GM21786 (cell line): Measurements from ENCODE around the gene EML1.
A peak's percentile ranks its signal among the peaks of the same experiment; 100 is the strongest.

Experiments used
- ATAC-seq: cut with Tn5 transposase; IDR thresholded peaks from one replicate; pipeline ENCODE4 v1.9.1; 2021; ENCODE audit not compliant: unreplicated experiment

Gene EML1

DNA sequence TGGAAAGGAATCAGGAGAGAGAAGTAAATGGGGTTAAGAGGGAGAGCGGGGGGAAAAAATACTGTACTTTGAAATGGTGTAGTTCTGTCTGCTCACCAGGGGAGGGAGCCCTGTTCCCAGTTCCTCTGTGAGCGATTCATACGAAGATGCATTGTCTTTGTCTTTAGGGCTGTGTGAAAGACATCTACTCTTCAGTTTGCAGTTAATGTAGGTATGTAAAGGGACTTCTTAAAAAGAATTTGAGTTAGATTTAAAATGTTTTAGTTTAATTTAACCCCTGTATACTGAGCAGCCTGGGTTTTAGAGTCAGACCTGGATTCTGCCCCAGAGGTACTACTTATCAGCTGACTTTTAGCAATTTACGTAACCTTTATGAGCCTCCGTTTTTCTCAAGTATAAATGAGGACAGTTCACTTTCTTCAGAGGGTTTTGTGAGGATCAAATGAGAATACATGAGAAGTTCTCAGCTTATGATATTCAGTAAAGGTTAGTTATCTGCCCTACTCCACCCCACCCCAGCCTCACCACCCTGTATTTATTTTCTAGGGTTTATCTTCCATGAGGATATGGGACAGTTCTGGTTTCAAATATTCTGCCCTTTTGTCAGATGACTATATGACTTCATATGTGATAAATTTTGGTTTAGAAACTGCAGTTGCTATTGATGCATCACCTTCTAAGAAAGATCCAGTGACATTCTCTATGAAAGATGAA lies 189.5 kb downstream of the EML1 start:
- ATAC-seq = peak; percentile 62

DNA sequence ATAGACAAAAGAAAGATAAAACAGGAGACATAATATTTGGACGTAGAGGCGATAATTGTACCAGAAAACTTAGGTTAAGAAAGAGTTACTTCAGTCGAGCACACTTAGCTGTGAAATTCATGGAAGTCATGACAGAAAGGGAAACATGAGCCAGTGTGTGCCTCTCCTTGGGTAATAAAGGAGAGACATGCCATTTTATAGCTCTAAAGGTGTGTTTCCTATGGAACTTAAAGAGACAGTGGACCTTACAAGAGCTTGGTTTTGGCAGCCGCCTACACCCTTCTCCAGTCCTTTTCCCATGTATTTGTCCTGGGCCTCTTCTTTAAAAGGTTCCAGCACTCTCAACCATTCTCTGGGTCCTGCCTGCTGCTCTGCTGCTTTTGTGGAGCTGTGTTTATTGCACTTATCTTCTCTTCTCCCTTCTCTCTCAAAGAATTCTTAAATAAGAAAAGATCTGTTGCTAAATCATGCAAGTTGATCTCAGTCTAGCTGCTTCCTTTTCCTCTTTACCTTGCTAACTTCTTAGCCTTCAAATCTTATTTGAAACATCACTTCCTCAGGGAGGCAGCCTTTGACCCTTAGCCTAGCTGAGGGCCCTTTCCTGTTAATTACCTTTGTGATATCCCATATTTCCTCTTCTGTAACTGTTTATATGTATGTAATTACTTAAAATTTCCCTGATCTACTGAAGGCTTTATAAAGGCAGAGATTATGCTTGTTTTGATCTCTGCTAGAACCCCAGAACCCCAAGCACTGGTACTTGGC lies 190.2 kb downstream of the EML1 start:
- ATAC-seq = no peak

DNA sequence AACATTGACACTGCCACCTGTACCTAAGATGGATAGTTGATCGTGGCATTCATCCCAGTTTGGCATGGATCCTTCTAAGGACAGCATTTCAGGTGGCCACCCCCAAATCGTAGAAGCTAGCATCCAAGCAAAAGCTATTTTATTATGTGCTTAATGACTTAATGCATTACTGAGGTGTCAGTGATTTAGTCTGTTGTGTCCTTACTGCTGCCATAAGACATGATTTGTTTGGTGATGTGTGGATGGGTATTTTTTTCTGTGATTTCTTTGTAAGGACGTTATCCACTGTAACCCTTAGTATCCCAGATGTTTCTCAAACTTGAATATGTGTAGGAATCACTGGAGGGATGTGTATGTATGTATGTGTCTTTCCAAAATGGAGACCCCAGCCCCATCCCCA lies 190.8 kb downstream of the EML1 start:
- no peak for ATAC-seq

DNA sequence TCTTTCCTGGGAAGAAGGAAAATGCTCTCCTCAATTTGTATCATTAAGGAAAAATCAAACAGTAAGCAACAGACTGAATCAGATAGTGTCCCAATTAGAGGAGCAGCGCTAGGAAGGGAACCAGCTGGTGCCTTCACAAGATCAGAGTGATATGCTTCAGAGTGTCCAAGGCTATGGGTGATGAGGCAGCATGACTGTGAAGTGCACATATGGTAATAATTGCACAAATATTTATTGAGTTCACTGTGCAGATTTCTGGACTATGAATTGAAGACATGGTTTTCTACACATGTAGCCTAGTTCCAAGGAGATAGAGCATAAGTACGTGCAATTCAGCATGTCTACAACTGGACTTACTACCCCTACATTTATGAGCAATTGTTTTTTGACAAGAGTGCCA lies 193.2 kb downstream of the EML1 start:
- no peak for ATAC-seq

DNA sequence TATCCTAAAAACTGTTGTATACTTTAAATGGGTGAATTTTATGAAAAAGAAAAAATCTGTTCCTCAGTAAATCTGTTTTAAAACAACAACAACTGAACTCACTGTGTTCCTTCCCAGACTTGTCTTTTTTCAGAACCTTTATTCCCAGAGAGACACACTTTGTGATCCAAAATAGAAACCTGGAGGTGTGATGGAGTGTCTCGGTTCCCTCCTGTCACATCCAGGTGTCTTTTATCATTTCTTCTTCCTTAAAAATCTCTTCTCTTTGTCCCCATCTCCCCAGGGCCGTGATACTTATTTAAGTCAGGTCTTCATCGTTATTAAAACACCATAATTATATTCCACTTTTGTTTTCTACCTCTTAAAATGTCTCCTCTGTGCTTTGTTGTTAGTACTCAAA lies 195.8 kb downstream of the EML1 start:
- no peak for ATAC-seq

DNA sequence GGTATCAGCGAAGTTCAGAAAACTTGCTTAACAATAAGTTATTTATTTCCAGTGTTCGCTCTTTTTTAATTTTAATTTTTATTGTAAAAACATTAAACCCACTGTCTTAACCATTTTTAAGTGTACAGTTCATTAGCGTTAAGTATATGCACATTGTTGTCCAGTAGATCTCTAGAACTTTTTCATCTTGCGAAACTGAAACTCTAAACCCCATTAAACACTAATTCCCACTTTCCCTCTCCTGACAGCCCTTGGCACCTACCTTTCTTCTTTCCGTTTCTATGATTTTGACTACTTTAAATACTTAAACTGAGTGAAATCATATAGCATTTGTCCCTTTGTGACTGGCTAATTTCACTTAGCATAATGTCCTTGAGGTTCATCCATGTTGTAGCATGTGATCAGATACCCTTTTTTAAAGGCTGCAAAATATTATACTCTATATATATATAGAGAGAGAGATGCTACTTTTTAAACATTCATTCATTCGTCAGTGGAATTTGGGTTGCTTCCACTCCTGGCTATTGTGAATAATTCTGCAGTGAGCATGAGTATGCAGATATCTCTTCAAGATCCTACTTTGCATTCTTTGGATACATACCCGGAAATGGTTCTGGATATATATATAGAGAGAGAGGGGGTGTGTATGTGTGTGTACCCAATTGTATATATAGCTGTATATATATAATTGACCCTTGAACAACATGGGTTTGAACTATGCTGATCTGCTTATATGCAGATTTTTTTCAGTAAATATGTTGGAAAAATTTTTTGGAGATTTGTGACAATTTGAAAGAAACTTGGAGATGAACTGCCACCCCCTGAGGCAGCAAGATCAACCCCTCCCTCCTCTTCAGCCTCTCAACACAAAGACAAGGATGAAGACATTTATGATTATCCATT lies 197.3 kb downstream of the EML1 start:
- no peak for ATAC-seq

DNA sequence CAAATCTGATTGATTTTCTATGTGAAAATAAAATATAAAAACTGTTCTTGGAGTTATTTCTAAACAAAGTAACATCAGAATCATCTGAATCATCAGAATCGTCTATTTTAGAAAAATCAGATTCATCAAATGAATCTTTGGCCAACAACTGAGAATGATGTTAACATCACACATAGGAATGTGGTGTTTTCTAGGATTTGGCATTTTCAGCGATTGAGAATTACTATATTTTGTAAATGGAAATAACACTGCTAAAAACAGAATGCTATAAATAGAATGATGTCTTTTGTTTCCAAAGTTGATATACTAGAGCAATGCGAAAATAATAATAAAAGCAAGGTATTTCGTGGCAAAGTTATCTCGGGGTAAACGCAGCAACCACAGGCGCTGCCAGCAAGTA lies 198.1 kb downstream of the EML1 start:
- no peak for ATAC-seq
